SJSA1 (cell line): Measurements from ENCODE around the gene ABCC6. TPM values are rescaled to one million over a fixed set of nuclear protein-coding genes. Genes with fewer than 3 reads are reported as not detected.

Source experiments
- DNase-seq, 2 experiments: peaks; one replicate each; pipeline ENCODE4 v3.0.0-alpha.2; 2015 to 2020; ENCODE audit warnings: low spot score in 2 of 2, low read depth in 1 of 2
- H3K27ac ChIP-seq: fragments of 250-450 bp; sonication (Bioruptor Pico); 2 replicates; pipeline ENCODE4 v1.5.1; 2020; ENCODE audit warnings: mild to moderate bottlenecking, moderate library complexity
- H3K27me3 ChIP-seq: fragments of 250-450 bp; sonication (Bioruptor Pico); replicated peaks from 2 replicates; pipeline ENCODE4 v1.5.1; 2020; ENCODE audit warnings: mild to moderate bottlenecking, moderate library complexity
- H3K36me3 ChIP-seq: fragments of 250-450 bp; sonication (Bioruptor Pico); 2 replicates; pipeline ENCODE4 v1.5.1; 2020; ENCODE audit warnings: mild to moderate bottlenecking
- H3K4me1 ChIP-seq: fragments of 250-450 bp; sonication (Bioruptor Pico); replicated peaks from 2 replicates; pipeline ENCODE4 v1.6.1; 2021; ENCODE audit warnings: mild to moderate bottlenecking
- H3K4me3 ChIP-seq: fragments of 250-450 bp; sonication (Bioruptor Pico); 2 replicates; pipeline ENCODE4 v1.5.1; 2020; ENCODE audit warnings: mild to moderate bottlenecking
- H3K9me3 ChIP-seq: fragments of 250-450 bp; sonication (Bioruptor Pico); replicated peaks from 2 replicates; pipeline ENCODE4 v1.5.1; 2020; ENCODE audit warnings: mild to moderate bottlenecking
- total RNA-seq: library from RNA; depleted of rRNA; stranded (reverse); fragments of >200 nt; shearing (Covaris generic); gene quantifications from 2 replicates; pipeline ENCODE4 v1.2.3, GENCODE V29; 2014

ABCC6 gene
- total RNA-seq, 1 experiment from 2014 or later = not detected

- DNase-seq = peak; percentile 69 to 76
- Histone ChIP-seq H3K27me3 (no peaks in the 10 kb centered on the region), H3K36me3 (peaks cover 78% of the 10 kb centered on the region), H3K27ac (no peak overlapping the region), H3K4me1 (no peaks in the 10 kb centered on the region), H3K9me3 (peaks cover 9% of the 10 kb centered on the region), H3K4me3 (no peak overlapping the region)
These were observed 95.7 kb downstream of the ABCC6 start for GRCh38 chr16:16127469-16128116.

- Histone ChIP-seq H3K27me3 (no peaks in the 10 kb centered on the region), H3K27ac (no peak overlapping the region), H3K36me3 (peaks cover 81% of the 10 kb centered on the region), H3K4me3 (no peak overlapping the region), H3K4me1 (no peaks in the 10 kb centered on the region), H3K9me3 (peaks cover 9% of the 10 kb centered on the region)
- DNase-seq = no peak
These were observed 96.4 kb downstream of the ABCC6 start for GRCh38 chr16:16126896-16127295.

- Histone ChIP-seq H3K4me3 (no peak overlapping the region), H3K9me3 (peaks cover 9% of the 10 kb centered on the region), H3K27me3 (no peaks in the 10 kb centered on the region), H3K27ac (no peak overlapping the region), H3K4me1 (no peaks in the 10 kb centered on the region), H3K36me3 (peaks cover 82% of the 10 kb centered on the region)
- DNase-seq = no peak
These were observed 98.3 kb downstream of the ABCC6 start for GRCh38 chr16:16124974-16125373.

GRCh38 chr16:16124438-16124837 is 98.9 kb downstream of the ABCC6 start:
- Histone ChIP-seq H3K9me3 (peaks cover 9% of the 10 kb centered on the region), H3K4me1 (no peaks in the 10 kb centered on the region), H3K4me3 (no peak overlapping the region), H3K36me3 (peaks cover 77% of the 10 kb centered on the region), H3K27me3 (no peaks in the 10 kb centered on the region), H3K27ac (no peak overlapping the region)
- DNase-seq = no peak

GRCh38 chr16:16122264-16122663 is 101.0 kb downstream of the ABCC6 start:
- no peaks in the 10 kb centered on the region for H3K27me3 ChIP-seq
- H3K36me3 ChIP-seq = peaks cover 81% of the 10 kb centered on the region
- H3K4me3 ChIP-seq = no peak overlapping the region
- H3K4me1 ChIP-seq = no peaks in the 10 kb centered on the region
- no peak overlapping the region for H3K27ac ChIP-seq
- no peak for DNase-seq
- peaks cover 9% of the 10 kb centered on the region for H3K9me3 ChIP-seq

GRCh38 chr16:16121185-16121727 is 102.0 kb downstream of the ABCC6 start:
- Histone ChIP-seq H3K4me1 (no peaks in the 10 kb centered on the region), H3K36me3 (peaks cover 84% of the 10 kb centered on the region)

GRCh38 chr16:16120382-16121184 is 102.7 kb downstream of the ABCC6 start:
- H3K36me3 ChIP-seq = peaks cover 82% of the 10 kb centered on the region
- H3K9me3 ChIP-seq = peaks cover 9% of the 10 kb centered on the region
- H3K27ac ChIP-seq = no peak overlapping the region
- no peaks in the 10 kb centered on the region for H3K4me1 ChIP-seq
- no peaks in the 10 kb centered on the region for H3K27me3 ChIP-seq
- H3K4me3 ChIP-seq = no peak overlapping the region
- DNase-seq = no peak

More at GRCh38 chr16:16121185-16121727, 102.0 kb downstream of the ABCC6 start:
- Histone ChIP-seq H3K4me3 (no peak overlapping the region), H3K9me3 (peaks cover 9% of the 10 kb centered on the region), H3K27ac (no peak overlapping the region), H3K27me3 (no peaks in the 10 kb centered on the region)
- no peak for DNase-seq

GRCh38 chr16:16120044-16120381 is 103.3 kb downstream of the ABCC6 start:
- H3K27me3 ChIP-seq = no peaks in the 10 kb centered on the region
- no peaks in the 10 kb centered on the region for H3K4me1 ChIP-seq
- no peak overlapping the region for H3K4me3 ChIP-seq
- H3K9me3 ChIP-seq = peaks cover 7% of the 10 kb centered on the region
- peaks cover 82% of the 10 kb centered on the region for H3K36me3 ChIP-seq
- no peak overlapping the region for H3K27ac ChIP-seq
- no peak for DNase-seq

- Histone ChIP-seq H3K36me3 (peaks cover 82% of the 10 kb centered on the region), H3K9me3 (no peaks in the 10 kb centered on the region; the same call in none of the 2 replicates), H3K27ac (no peak overlapping the region), H3K27me3 (no peaks in the 10 kb centered on the region), H3K4me1 (no peaks in the 10 kb centered on the region), H3K4me3 (no peak overlapping the region)
- no peak for DNase-seq
These were observed 105.0 kb downstream of the ABCC6 start for GRCh38 chr16:16118337-16118736.

- Histone ChIP-seq H3K9me3 (no peaks in the 10 kb centered on the region; the same call in none of the 2 replicates), H3K36me3 (peaks cover 82% of the 10 kb centered on the region)
These were observed 106.5 kb downstream of the ABCC6 start for GRCh38 chr16:16116841-16117240.

GRCh38 chr16:16113076-16113475 is 110.2 kb downstream of the ABCC6 start:
- no peak overlapping the region for H3K27ac ChIP-seq
- H3K4me3 ChIP-seq = no peak overlapping the region
- H3K9me3 ChIP-seq = no peaks in the 10 kb centered on the region; the same call in none of the 2 replicates
- H3K27me3 ChIP-seq = no peaks in the 10 kb centered on the region
- no peaks in the 10 kb centered on the region for H3K4me1 ChIP-seq
- no peak for DNase-seq
- H3K36me3 ChIP-seq = peaks cover 86% of the 10 kb centered on the region

More at GRCh38 chr16:16116841-16117240, 106.5 kb downstream of the ABCC6 start:
- Histone ChIP-seq H3K27me3 (no peaks in the 10 kb centered on the region), H3K4me3 (no peak overlapping the region), H3K4me1 (no peaks in the 10 kb centered on the region), H3K27ac (no peak overlapping the region)
- no peak for DNase-seq

GRCh38 chr16:16112450-16113053 is 110.7 kb downstream of the ABCC6 start:
- Histone ChIP-seq H3K4me3 (no peak overlapping the region), H3K36me3 (peaks cover 81% of the 10 kb centered on the region), H3K4me1 (no peaks in the 10 kb centered on the region; the same call in 1 of the 2 replicates), H3K27ac (no peak overlapping the region), H3K9me3 (no peaks in the 10 kb centered on the region; the same call in 1 of the 2 replicates), H3K27me3 (no peaks in the 10 kb centered on the region)
- DNase-seq = no peak

GRCh38 chr16:16111639-16112038 is 111.7 kb downstream of the ABCC6 start:
- no peak for DNase-seq
- Histone ChIP-seq H3K27ac (no peak overlapping the region), H3K4me3 (no peak overlapping the region), H3K4me1 (peaks cover 6% of the 10 kb centered on the region), H3K9me3 (no peaks in the 10 kb centered on the region), H3K36me3 (peaks cover 76% of the 10 kb centered on the region), H3K27me3 (no peaks in the 10 kb centered on the region)

- H3K27ac ChIP-seq = no peak overlapping the region
- H3K4me1 ChIP-seq = peaks cover 6% of the 10 kb centered on the region
- peaks cover 66% of the 10 kb centered on the region for H3K36me3 ChIP-seq
- H3K9me3 ChIP-seq = no peaks in the 10 kb centered on the region
- H3K27me3 ChIP-seq = no peaks in the 10 kb centered on the region
- no peak overlapping the region for H3K4me3 ChIP-seq
- DNase-seq = no peak
These were observed 113.2 kb downstream of the ABCC6 start for GRCh38 chr16:16110111-16110490.
